Prostate gland (tissue), 2 donors: ENCODE data around the gene ARHGEF28. TPM values are rescaled to one million over a fixed set of nuclear protein-coding genes. Genes with fewer than 3 reads are reported as not detected.

Experiments
- DNase-seq: peaks from one replicate; pipeline ENCODE4 v3.0.0-alpha.2; 2019; ENCODE audit warnings: low spot score
- H3K27ac ChIP-seq, 2 donors: fragments of 200-600 bp; sonication (generic); 2 replicates each; pipeline ENCODE4 v1.5.1; 2017 to 2019
- H3K27me3 ChIP-seq: fragments of 200-600 bp; sonication (generic); replicated peaks from 2 replicates; pipeline ENCODE4 v1.5.1; 2019; ENCODE audit not compliant: insufficient read depth
- H3K36me3 ChIP-seq, 2 donors: fragments of 200-600 bp; sonication (generic); 1 replicate in 1 of 2; 2 replicates in 1 of 2; pipeline versions ENCODE4 v1.5.1 to v1.8.1; 2017 to 2019
- H3K4me1 ChIP-seq: fragments of 200-600 bp; sonication (generic); replicated peaks from 2 replicates; pipeline ENCODE4 v1.5.1; 2019
- H3K4me3 ChIP-seq, 2 donors: fragments of 200-600 bp; sonication (generic); 2 replicates each; pipeline ENCODE4 v1.5.1; 2017 to 2019
- H3K9me3 ChIP-seq: fragments of 200-600 bp; sonication (generic); 2 replicates; pipeline ENCODE4 v1.5.1; 2017
- POLR2A ChIP-seq: fragments of 450-650 bp; IDR thresholded peaks from one replicate; pipeline ENCODE4 v1.6.1; 2016; ENCODE audit warnings: antibody characterized with exemption, mild to moderate bottlenecking
- POLR2AphosphoS5 ChIP-seq: sonication (generic); formaldehyde crosslinking; IDR thresholded peaks from one replicate; pipeline ENCODE4 v1.6.1; 2017; ENCODE audit warnings: antibody characterized with exemption
- WGBS: methylation state at CpG from one replicate; pipeline ENCODE4 v1.1.5; 2018; 5-methylcytosine and 5-hydroxymethylcytosine counted together
- intact Hi-C: fragments of 100-400 bp; cut with DNase I; formaldehyde crosslinking; loops from one replicate; pipeline ENCODE4 v1.14.2; 2022
- total RNA-seq, 2 donors: library from RNA; depleted of rRNA; stranded (reverse); fragments of >200 nt; gene quantifications; one replicate each; pipeline ENCODE4 v1.1.0, GENCODE V29; 2016
- TF ChIP-seq, protein P1 (sequence below), 4 experiments: fragments of 200-600 bp in 2 of 4; fragments of 450-650 bp in 2 of 4; sonication (generic) in 2 of 4; IDR thresholded peaks; 1 replicate in 3 of 4; 2 replicates in 1 of 4; pipeline ENCODE4 v1.5.1; 2016 to 2019; ENCODE audit warnings: antibody characterized with exemption in 4 of 4, mild to moderate bottlenecking in 2 of 4, moderate library complexity in 2 of 4

The ARHGEF28 gene
- total RNA-seq, 2 donors from 2014 or later: 18.9 to 28.3 TPM

GRCh38 chr5:73729329-73729728 lies 103.3 kb downstream of the ARHGEF28 start:
- no peaks in the 10 kb centered on the region for H3K4me1 ChIP-seq
- no peak overlapping the region for H3K4me3 ChIP-seq
- H3K36me3 ChIP-seq: no peaks in the 10 kb centered on the region
- no peak overlapping the region for H3K27ac ChIP-seq
- WGBS: 70% methylated on average over 3 of the region's 3 CpGs
- H3K9me3 ChIP-seq: no peaks in the 10 kb centered on the region
- TF ChIP-seq, protein P1, sequence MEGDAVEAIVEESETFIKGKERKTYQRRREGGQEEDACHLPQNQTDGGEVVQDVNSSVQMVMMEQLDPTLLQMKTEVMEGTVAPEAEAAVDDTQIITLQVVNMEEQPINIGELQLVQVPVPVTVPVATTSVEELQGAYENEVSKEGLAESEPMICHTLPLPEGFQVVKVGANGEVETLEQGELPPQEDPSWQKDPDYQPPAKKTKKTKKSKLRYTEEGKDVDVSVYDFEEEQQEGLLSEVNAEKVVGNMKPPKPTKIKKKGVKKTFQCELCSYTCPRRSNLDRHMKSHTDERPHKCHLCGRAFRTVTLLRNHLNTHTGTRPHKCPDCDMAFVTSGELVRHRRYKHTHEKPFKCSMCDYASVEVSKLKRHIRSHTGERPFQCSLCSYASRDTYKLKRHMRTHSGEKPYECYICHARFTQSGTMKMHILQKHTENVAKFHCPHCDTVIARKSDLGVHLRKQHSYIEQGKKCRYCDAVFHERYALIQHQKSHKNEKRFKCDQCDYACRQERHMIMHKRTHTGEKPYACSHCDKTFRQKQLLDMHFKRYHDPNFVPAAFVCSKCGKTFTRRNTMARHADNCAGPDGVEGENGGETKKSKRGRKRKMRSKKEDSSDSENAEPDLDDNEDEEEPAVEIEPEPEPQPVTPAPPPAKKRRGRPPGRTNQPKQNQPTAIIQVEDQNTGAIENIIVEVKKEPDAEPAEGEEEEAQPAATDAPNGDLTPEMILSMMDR (IDR thresholded peaks at IDR 0.05): no peak
- TF ChIP-seq POLR2A (no peak), POLR2AphosphoS5 (no peak)
- no peak for DNase-seq
- H3K27me3 ChIP-seq: no peaks in the 10 kb centered on the region
- intact Hi-C loops: no loop called here

DNA sequence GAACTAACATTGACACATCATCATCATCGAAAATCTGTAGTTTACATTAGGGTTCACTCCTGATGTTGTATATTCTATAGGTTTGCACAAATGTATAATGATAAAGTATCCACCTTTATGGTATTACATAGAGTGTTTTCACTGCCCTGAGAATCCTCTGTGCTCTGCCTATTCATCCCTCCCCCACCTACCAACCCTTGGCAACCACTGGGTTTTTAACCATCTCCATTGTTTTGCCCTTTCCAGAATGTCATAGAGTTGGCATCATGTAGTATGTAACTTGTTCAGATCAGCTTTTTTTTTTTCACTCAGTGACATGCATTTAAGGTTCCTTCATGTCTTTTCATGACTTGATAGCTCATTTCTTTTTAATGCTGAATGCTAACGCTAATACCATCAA lies 106.0 kb downstream of the ARHGEF28 start:
- H3K9me3 ChIP-seq: no peaks in the 10 kb centered on the region
- intact Hi-C loops: no loop called here
- TF ChIP-seq POLR2AphosphoS5: no peak
- TF ChIP-seq, protein P1 (IDR thresholded peaks at IDR 0.05): no peak
- TF ChIP-seq POLR2A: no peak
- WGBS: 96% methylated on average over 2 of the region's 2 CpGs
- no peaks in the 10 kb centered on the region for H3K4me1 ChIP-seq
- no peak for DNase-seq
- H3K27ac ChIP-seq: no peak overlapping the region
- no peaks in the 10 kb centered on the region for H3K27me3 ChIP-seq
- no peaks in the 10 kb centered on the region for H3K36me3 ChIP-seq
- H3K4me3 ChIP-seq: no peak overlapping the region

GRCh38 chr5:73733219-73733618 lies 107.2 kb downstream of the ARHGEF28 start:
- no peaks in the 10 kb centered on the region for H3K9me3 ChIP-seq
- no peak overlapping the region for H3K4me3 ChIP-seq
- no peak for TF ChIP-seq POLR2AphosphoS5
- no peak for TF ChIP-seq POLR2A
- no peaks in the 10 kb centered on the region for H3K4me1 ChIP-seq
- no peaks in the 10 kb centered on the region for H3K36me3 ChIP-seq
- 93% methylated on average over 1 of the region's 1 CpG for WGBS
- intact Hi-C loops: no loop called here
- no peak for DNase-seq
- H3K27ac ChIP-seq: no peak overlapping the region
- H3K27me3 ChIP-seq: no peaks in the 10 kb centered on the region

- Histone ChIP-seq H3K27me3 (no peaks in the 10 kb centered on the region), H3K4me3 (no peak overlapping the region), H3K4me1 (no peaks in the 10 kb centered on the region), H3K9me3 (no peaks in the 10 kb centered on the region), H3K36me3 (no peaks in the 10 kb centered on the region), H3K27ac (no peak overlapping the region)
- no peak for TF ChIP-seq POLR2A
- TF ChIP-seq, protein P1 (IDR thresholded peaks at IDR 0.05): no peak
- TF ChIP-seq POLR2AphosphoS5: no peak
- WGBS: 79% methylated on average over 4 of the region's 4 CpGs
- intact Hi-C loops: no loop called here
- DNase-seq: no peak
Measured at GRCh38 chr5:73735032-73735734, 109.2 kb downstream of the ARHGEF28 start.

- H3K4me1 ChIP-seq: no peaks in the 10 kb centered on the region
- no peak overlapping the region for H3K27ac ChIP-seq
- intact Hi-C loops: no loop called here
- H3K27me3 ChIP-seq: no peaks in the 10 kb centered on the region
- WGBS: 96% methylated on average over 1 of the region's 1 CpG
- no peak for DNase-seq
- TF ChIP-seq, protein P1 (IDR thresholded peaks at IDR 0.05): no peak
- TF ChIP-seq POLR2AphosphoS5 (no peak), POLR2A (no peak)
- H3K36me3 ChIP-seq: no peaks in the 10 kb centered on the region
- no peaks in the 10 kb centered on the region for H3K9me3 ChIP-seq
- H3K4me3 ChIP-seq: no peak overlapping the region
Measured at GRCh38 chr5:73739650-73740049, 113.7 kb downstream of the ARHGEF28 start.
